ENCODE data around the gene HMX1. TPM values are rescaled to one million over a fixed set of nuclear protein-coding genes. Genes with fewer than 3 reads are reported as not detected.

The HMX1 gene
- total RNA-seq, 1 donor: not detected

GRCh38 chr4:8846046-8846720 lies 25.5 kb downstream of the HMX1 start:
- no peak for TF ChIP-seq CTCF (IDR thresholded peaks at IDR 0.05; ENCODE audit: extremely low read depth, low read depth, low read length)
- Histone ChIP-seq H4K20me1 (ENCODE audit: insufficient read depth, low read length) (no peaks in the 10 kb centered on the region), H3K27ac (ENCODE audit: low read depth, low read length) (no peak overlapping the region)

DNA sequence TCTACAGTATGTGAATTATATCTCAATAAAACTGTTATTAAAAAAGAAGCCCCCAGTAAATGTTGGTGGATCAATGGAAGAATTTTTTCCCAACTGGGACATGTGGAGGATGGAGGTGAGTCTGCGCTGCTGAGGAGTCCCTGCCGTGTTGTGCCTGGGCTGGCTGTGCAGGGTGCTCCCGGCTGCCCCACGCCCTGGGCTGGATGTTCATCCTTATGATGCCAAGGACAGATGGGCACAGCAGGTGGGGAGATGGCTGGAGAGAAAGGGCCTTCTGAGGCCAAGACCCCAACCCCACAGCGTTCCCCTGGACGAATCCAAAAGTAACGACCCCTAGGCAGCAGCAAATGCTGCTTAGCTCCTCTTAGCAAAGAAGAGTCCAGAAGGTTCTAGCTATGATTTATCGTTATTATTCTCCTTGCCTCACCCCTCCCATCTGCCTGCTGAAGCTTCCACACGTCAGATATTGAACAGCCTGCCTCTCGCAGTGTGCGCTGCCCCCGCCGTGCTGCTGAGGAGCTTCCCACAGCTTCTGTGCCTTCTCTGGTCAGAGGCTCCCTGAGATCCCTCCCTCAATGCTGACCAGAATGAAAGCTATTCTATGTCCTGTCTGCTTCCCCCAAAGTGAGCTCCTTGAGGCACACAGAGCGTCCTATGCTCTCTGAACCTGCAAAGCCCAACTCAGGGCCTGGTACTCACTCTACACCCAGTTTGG lies 26.5 kb downstream of the HMX1 start:
- Histone ChIP-seq H3K27me3 (ENCODE audit: insufficient read depth, low read length) (no peaks in the 10 kb centered on the region), H3K79me2 (ENCODE audit: insufficient read depth, low read length) (no peaks in the 10 kb centered on the region), H3K9me3 (ENCODE audit: low read depth, low read length) (no peaks in the 10 kb centered on the region), H4K20me1 (ENCODE audit: insufficient read depth, low read length) (no peaks in the 10 kb centered on the region), H3K36me3 (ENCODE audit: insufficient read depth, low read length) (no peaks in the 10 kb centered on the region), H3K4me2 (ENCODE audit: insufficient read depth, low read length) (no peak overlapping the region), H3K4me1 (ENCODE audit: insufficient read depth, low read length) (no peaks in the 10 kb centered on the region), H3K4me3 (ENCODE audit: insufficient read depth, low read length) (no peak overlapping the region), H3K27ac (ENCODE audit: low read depth, low read length) (no peak overlapping the region), H2AFZ (ENCODE audit: low read length) (no peak overlapping the region)
- no peak for TF ChIP-seq CTCF (IDR thresholded peaks at IDR 0.05; ENCODE audit: extremely low read depth, low read depth, low read length)
- no peak for DNase-seq (ENCODE audit: insufficient read length, low spot score, missing footprints)

More at GRCh38 chr4:8846046-8846720, 25.5 kb downstream of the HMX1 start:
- no peak overlapping the region for H3K4me2 ChIP-seq (ENCODE audit: insufficient read depth, low read length)
- H3K4me1 ChIP-seq (ENCODE audit: insufficient read depth, low read length): no peaks in the 10 kb centered on the region
- no peak overlapping the region for H3K4me3 ChIP-seq (ENCODE audit: insufficient read depth, low read length)
- no peaks in the 10 kb centered on the region for H3K36me3 ChIP-seq (ENCODE audit: insufficient read depth, low read length)
- DNase-seq (ENCODE audit: insufficient read length, low spot score, missing footprints): no peak
- H3K27me3 ChIP-seq (ENCODE audit: insufficient read depth, low read length): no peaks in the 10 kb centered on the region
- H3K9me3 ChIP-seq (ENCODE audit: low read depth, low read length): no peaks in the 10 kb centered on the region
- H3K79me2 ChIP-seq (ENCODE audit: insufficient read depth, low read length): no peaks in the 10 kb centered on the region
- no peak overlapping the region for H2AFZ ChIP-seq (ENCODE audit: low read length)

- H3K27me3 ChIP-seq (ENCODE audit: insufficient read depth, low read length): no peaks in the 10 kb centered on the region
- H3K4me3 ChIP-seq (ENCODE audit: insufficient read depth, low read length): no peak overlapping the region
- no peak overlapping the region for H3K4me2 ChIP-seq (ENCODE audit: insufficient read depth, low read length)
- H4K20me1 ChIP-seq (ENCODE audit: insufficient read depth, low read length): no peaks in the 10 kb centered on the region
- no peaks in the 10 kb centered on the region for H3K36me3 ChIP-seq (ENCODE audit: insufficient read depth, low read length)
- H3K9me3 ChIP-seq (ENCODE audit: low read depth, low read length): no peaks in the 10 kb centered on the region
- DNase-seq (ENCODE audit: insufficient read length, low spot score, missing footprints): no peak
- no peak overlapping the region for H2AFZ ChIP-seq (ENCODE audit: low read length)
- no peaks in the 10 kb centered on the region for H3K4me1 ChIP-seq (ENCODE audit: insufficient read depth, low read length)
- TF ChIP-seq CTCF (IDR thresholded peaks at IDR 0.05; ENCODE audit: extremely low read depth, low read depth, low read length): no peak
- H3K79me2 ChIP-seq (ENCODE audit: insufficient read depth, low read length): no peaks in the 10 kb centered on the region
- no peak overlapping the region for H3K27ac ChIP-seq (ENCODE audit: low read depth, low read length)
Measured at GRCh38 chr4:8843597-8843996, 28.0 kb downstream of the HMX1 start.

GRCh38 chr4:8842614-8843013 lies 29.0 kb downstream of the HMX1 start:
- no peaks in the 10 kb centered on the region for H3K79me2 ChIP-seq (ENCODE audit: insufficient read depth, low read length)
- no peaks in the 10 kb centered on the region for H3K4me1 ChIP-seq (ENCODE audit: insufficient read depth, low read length)
- no peak for DNase-seq (ENCODE audit: insufficient read length, low spot score, missing footprints)
- H3K27ac ChIP-seq (ENCODE audit: low read depth, low read length): no peak overlapping the region
- H3K4me3 ChIP-seq (ENCODE audit: insufficient read depth, low read length): no peak overlapping the region
- no peaks in the 10 kb centered on the region for H3K36me3 ChIP-seq (ENCODE audit: insufficient read depth, low read length)
- no peak for TF ChIP-seq CTCF (IDR thresholded peaks at IDR 0.05; ENCODE audit: extremely low read depth, low read depth, low read length)
- H3K4me2 ChIP-seq (ENCODE audit: insufficient read depth, low read length): no peak overlapping the region
- no peak overlapping the region for H2AFZ ChIP-seq (ENCODE audit: low read length)
- no peaks in the 10 kb centered on the region for H4K20me1 ChIP-seq (ENCODE audit: insufficient read depth, low read length)
- H3K9me3 ChIP-seq (ENCODE audit: low read depth, low read length): no peaks in the 10 kb centered on the region
- H3K27me3 ChIP-seq (ENCODE audit: insufficient read depth, low read length): no peaks in the 10 kb centered on the region
